NCI-H2196 treated with DMSO at 0.1 percent for 48 hours (cell line): ENCODE results near the gene TGM3.

Experiments
- DNase-seq: peaks from one replicate; lab custom pipeline; 2025; ENCODE audit not compliant: unreplicated experiment; lab: John Stamatoyannopoulos, UW

The TGM3 gene

DNA sequence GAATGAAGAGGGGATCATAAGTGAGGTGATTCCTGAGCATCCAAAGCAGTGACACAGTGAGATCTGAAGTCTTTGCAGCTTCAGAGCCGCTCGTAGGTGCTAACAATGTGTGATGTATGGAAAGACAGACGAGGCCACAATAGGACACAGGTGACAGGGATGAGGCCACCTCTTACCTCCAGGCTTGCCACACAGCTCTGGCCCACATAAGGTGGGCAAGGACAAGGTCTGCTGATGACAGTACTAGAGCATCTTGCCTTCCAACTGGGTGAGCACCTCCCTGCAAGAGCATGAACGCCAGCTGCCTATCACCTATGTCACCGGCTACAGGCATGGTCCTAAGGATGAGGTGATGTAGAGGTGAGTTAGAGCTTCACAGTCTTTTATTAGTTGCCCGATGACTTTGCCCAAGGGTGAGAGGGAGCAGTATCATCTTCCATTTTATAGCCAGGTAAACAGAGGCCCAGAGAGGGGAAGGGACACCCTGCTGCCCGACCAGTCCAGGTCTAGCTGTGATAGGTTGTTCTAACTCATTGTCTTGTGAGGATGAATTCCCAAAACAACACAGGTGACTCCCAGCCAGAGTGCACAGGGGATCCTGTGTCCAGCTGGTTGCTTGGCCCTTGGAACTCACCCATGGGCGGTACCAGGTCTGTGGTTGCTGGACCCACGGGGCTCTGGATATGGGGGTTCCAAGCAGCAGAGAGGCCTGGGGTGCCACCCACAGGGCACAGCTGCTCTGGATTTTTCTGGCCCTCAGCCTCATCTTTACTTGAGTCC lies 78.7 kb downstream of the TGM3 start:
- DNase-seq = no peak

GRCh38 chr20:2378893-2379292 lies 83.1 kb downstream of the TGM3 start:
- no peak for DNase-seq

GRCh38 chr20:2379511-2380229 lies 83.9 kb downstream of the TGM3 start:
- no peak for DNase-seq

DNA sequence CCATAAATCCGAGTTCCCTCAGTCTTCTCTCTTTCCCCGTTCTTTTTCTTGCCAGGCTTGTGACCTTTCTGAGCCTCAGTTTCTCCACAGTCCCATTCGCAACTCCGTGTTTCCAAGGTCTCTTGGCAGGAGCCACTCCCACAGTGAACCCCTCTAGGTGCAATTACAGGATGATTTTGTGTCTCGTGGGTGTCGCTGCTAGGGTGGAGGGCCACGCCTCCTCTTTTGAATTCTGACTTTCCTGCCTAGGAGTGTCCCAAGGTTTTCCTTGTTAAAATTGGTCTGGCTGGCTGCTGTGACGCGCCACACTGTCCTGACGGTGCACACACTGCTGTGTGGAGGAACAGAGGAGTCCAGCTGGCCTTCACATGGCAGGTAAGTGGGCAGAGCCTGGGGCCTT lies 84.8 kb downstream of the TGM3 start, which contains the start of gene TGM6:
Gene TGM6, plus strand, starts transcription at position 301 of the 400 bp plus-strand sequence. Its CDS starts 68 bp downstream, at position 369.
- DNase-seq = no peak

DNA sequence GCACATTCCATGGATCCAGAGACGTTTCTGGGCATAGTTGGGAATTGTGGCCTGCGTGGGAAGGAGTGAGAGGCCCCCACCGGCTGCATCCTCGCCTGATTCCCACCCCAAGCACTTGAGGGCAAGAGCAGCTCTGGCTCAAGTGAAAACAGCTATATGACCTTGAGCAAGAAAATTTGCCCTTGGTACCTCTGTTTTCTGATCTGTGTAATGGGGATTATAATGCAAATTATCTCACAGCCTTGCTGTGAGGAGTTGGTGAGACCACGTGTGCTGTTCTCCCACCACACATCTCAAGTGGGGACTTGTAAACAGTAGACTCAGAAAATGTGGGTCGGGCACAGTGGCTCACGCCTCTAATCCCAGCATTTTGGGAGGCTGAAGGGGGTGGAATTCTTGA lies 85.5 kb downstream of the TGM3 start:
- DNase-seq = no peak

GRCh38 chr20:2382833-2383232 lies 87.0 kb downstream of the TGM3 start:
- DNase-seq = no peak

- DNase-seq = no peak
Measured at GRCh38 chr20:2385026-2385425, 89.2 kb downstream of the TGM3 start.

DNA sequence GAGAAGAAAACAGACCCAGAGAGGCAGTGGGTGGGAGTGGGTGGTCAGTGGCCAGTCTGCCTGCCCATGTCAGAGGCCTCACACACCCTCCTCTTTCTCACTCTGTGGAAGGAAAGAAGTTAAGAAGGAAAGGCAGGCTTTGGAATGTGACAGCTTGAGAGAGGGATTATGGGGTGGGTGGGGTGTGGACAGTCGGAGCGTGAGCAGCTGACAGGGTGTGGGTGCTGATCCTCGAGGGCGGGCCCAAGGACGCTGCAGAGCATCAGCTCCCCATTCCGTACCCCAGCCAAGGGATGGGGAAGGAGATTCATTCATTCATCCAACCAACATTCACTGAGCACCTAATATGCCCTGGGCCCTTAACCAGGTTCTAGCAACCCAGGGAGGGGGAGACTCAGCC lies 89.7 kb downstream of the TGM3 start:
- DNase-seq = no peak

- DNase-seq = no peak
Measured at GRCh38 chr20:2386516-2387179, 90.8 kb downstream of the TGM3 start.

DNA sequence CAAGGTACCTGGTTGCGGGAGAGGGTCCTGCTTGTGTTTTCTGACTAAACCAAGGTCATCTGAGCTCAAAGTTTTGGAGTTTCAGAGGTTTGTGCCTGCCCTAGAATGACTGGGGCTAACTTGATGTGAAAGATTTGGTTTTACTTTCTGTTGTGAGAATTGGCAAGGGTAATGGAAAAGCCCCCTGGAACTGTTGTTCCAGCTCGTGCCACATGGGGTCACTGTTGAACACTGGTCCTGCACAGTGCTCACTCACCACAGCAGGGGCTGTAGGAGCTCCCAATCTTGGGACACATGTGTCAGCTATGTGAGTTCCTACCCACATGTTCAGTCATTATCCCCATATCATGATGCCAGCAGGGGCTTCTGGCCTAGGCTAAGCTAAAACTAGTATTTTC lies 91.4 kb downstream of the TGM3 start:
- DNase-seq = no peak

GRCh38 chr20:2387580-2387979 lies 91.8 kb downstream of the TGM3 start:
- no peak for DNase-seq
